Measurements from ENCODE around the gene OR52A5.

Gene OR52A5

DNA sequence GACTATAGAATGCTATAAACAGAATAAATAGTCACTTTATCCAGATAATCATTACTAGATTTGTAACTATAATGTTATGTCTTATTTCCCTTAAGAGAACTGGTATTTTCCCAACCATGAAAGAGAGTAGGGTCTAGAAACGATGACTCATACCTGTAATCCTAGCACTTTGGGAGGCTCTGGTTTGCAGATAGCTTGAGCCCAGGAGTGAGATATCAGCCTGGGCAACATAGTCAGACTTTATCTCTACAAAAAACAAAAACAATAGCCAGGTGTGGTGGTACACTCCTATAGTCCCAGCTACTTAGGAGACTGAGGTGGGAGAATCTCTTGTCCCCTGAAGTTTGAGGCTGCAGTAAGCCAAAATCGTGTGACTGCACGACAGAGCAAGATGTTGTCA, 30.9 kb downstream of the OR52A5 start:
- no peak for DNase-seq (ENCODE audit: low read depth)
- TF ChIP-seq, protein P1, sequence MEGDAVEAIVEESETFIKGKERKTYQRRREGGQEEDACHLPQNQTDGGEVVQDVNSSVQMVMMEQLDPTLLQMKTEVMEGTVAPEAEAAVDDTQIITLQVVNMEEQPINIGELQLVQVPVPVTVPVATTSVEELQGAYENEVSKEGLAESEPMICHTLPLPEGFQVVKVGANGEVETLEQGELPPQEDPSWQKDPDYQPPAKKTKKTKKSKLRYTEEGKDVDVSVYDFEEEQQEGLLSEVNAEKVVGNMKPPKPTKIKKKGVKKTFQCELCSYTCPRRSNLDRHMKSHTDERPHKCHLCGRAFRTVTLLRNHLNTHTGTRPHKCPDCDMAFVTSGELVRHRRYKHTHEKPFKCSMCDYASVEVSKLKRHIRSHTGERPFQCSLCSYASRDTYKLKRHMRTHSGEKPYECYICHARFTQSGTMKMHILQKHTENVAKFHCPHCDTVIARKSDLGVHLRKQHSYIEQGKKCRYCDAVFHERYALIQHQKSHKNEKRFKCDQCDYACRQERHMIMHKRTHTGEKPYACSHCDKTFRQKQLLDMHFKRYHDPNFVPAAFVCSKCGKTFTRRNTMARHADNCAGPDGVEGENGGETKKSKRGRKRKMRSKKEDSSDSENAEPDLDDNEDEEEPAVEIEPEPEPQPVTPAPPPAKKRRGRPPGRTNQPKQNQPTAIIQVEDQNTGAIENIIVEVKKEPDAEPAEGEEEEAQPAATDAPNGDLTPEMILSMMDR (IDR thresholded peaks at IDR 0.05; ENCODE audit: control insufficient read depth, extremely low read depth, insufficient read depth), result no peak
- no peak overlapping the region for H3K4me3 ChIP-seq (ENCODE audit: low read depth, low read length)

DNA sequence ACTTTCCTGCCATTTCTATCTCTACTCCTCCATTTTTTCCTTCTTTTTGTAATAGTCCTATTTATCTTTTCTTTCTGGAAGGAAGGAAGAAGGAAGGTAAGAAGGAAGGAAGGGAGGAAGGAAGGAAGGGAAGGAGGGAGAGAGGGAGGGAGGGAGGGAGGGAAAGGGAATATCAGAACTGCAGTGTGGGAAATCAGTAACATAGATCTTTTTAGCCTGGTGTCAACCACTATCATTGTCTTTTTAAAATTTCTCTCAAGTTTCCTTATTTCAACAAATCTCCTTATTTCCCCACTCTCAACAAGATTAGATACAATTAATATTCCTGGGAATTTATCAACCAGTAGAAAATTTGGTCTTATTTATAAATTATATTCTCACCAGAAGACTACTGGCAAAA, 35.1 kb downstream of the OR52A5 start:
- TF ChIP-seq, protein P1 (IDR thresholded peaks at IDR 0.05; ENCODE audit: control insufficient read depth, extremely low read depth, insufficient read depth), result no peak
- no peak for DNase-seq (ENCODE audit: low read depth)
- no peak overlapping the region for H3K4me3 ChIP-seq (ENCODE audit: low read depth, low read length)

DNA sequence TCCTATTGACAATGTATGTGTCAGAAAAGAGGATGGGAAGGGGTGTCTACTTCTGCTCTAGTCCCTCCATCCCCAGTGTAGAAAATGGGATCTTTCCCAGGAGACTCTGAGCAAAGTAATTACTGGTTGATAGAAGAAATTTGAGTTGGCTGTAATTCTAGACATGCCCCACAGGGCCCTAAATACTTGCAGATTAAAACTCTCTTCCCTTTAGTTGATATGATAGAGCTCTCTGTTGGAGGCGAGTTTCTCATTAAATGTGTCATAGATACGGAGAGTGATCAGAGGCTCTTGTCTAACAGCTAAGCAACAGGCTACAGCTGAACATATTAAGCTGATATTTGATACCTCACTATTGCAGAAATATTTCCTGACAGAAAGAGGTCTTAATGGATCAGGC, 35.9 kb downstream of the OR52A5 start:
- H3K4me3 ChIP-seq (ENCODE audit: low read depth, low read length), result no peak overlapping the region
- DNase-seq (ENCODE audit: low read depth), result no peak
- TF ChIP-seq, protein P1 (IDR thresholded peaks at IDR 0.05; ENCODE audit: control insufficient read depth, extremely low read depth, insufficient read depth), result no peak

DNA sequence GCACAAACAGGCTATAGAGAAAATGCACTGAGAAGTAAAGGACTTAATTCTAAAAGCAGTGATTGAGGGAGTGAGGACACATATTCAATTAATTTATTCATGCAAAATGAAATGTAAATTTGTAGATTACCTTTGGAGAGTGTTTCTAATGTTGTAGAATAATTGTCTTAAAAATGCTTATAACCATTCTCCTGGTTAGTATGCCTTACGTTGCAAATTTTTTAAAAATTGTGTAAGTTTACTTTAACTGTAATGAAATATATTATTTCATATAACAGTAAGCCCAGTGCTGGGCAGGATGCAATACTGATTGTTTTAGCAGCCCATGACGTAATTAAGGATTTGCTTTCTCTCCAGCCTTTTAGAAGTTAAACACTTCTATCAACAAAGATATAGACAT, 42.1 kb downstream of the OR52A5 start:
- no peak overlapping the region for H3K4me3 ChIP-seq (ENCODE audit: low read depth, low read length)
- DNase-seq (ENCODE audit: low read depth), result no peak
- TF ChIP-seq, protein P1 (IDR thresholded peaks at IDR 0.05; ENCODE audit: control insufficient read depth, extremely low read depth, insufficient read depth), result no peak

DNA sequence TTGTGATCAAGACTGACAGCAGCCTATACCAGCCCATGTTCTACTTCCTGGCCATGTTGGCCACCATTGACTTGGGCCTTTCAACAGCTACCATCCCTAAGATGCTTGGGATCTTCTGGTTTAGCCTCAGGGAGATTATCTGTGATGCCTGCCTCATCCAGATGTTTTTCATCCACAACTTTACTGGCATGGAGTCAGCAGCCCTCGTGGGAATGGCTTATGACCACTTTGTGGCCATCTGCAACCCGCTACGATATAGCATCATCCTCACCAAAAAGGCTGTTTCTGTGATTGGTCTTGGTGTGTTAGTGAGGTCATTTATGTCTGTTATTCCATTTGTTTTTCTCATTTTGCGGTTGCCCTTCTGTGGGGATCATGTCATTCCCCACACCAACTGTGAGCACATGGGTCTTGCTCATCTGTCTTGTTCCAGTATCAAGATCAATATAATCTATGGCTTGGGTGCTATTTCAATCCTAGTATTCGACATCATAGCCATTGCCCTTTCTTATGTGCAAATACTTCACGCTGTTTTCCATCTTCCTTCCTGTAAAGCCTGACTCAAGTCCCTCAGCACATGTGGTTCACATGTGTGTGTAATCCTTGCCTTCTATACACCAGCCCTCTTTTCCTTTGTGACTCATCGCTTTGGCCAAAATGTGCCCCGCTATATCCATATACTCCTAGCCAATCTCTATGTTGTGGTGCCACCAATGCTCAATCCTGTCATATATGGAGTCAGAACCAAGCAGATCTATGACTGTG, 45.2 kb downstream of the OR52A5 start:
- TF ChIP-seq, protein P1 (IDR thresholded peaks at IDR 0.05; ENCODE audit: control insufficient read depth, extremely low read depth, insufficient read depth), result no peak
- H3K4me3 ChIP-seq (ENCODE audit: low read depth, low read length), result no peak overlapping the region
- no peak for DNase-seq (ENCODE audit: low read depth)

DNA sequence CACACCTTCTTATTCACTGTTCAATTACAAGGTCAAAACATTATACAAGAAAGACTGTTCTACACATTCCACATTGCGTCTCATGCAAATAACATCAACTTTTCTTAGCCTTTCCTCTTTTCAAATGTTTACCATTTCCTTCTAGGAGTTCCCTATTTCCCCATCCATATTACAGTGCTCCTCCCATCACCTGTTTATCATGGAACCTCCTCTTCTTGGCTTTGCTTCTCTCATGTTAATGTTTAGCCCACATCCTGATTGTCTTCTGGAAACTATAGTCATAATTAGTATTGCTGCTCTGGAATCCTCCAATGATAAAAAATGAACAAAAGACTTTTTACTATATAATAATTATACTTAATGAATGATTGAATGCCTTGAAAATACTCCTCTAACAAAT, 47.5 kb downstream of the OR52A5 start:
- no peak for DNase-seq (ENCODE audit: low read depth)
- TF ChIP-seq, protein P1 (IDR thresholded peaks at IDR 0.05; ENCODE audit: control insufficient read depth, extremely low read depth, insufficient read depth), result no peak
- no peak overlapping the region for H3K4me3 ChIP-seq (ENCODE audit: low read depth, low read length)

DNA sequence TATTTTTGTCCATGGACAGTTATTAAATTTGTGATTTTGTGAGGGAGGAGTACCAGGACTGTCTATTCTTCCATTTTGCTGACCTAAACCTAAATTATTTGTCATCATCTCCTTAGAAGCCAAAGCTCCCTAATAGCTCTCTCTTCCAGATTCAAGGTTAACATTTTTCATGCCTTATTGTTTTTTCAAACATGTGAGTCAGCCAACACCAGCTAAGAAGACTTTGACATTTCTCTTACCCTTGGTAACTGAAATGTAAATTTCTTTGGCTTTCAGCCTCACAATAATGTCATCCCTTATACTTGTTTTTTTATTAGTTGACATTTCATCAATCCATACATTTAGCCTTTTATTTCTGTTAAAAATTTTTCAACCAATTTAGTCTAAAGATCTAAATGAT, 49.6 kb downstream of the OR52A5 start:
- no peak for DNase-seq (ENCODE audit: low read depth)
- H3K4me3 ChIP-seq (ENCODE audit: low read depth, low read length), result no peak overlapping the region
- TF ChIP-seq, protein P1 (IDR thresholded peaks at IDR 0.05; ENCODE audit: control insufficient read depth, extremely low read depth, insufficient read depth), result no peak

Data from LNCaP clone FGC (cell line).